CD14-positive monocyte (primary cell): ENCODE measurements around the gene MED7. TPM values are rescaled to one million over a fixed set of nuclear protein-coding genes. Genes with fewer than 3 reads are reported as not detected.

ENCODE experiments used
- DNase-seq, 3 donors: peaks; one replicate each; pipeline ENCODE4 v3.0.0-alpha.2; 2011 to 2022
- H2AFZ ChIP-seq: 2 replicates; pipeline ENCODE4 v1.6.0; 2012; ENCODE audit warnings: mild to moderate bottlenecking, low read depth, low read length, inconsistent platforms; ENCODE audit not compliant: insufficient read depth, poor library complexity, severe bottlenecking
- H3K27ac ChIP-seq, 2 donors: 1 replicate in 1 of 2; 2 replicates in 1 of 2; pipeline ENCODE4 v1.5.1; 2012 to 2013; ENCODE audit warnings: low read length in 2 of 2, control low read depth in 1 of 2, inconsistent platforms in 1 of 2, low read depth in 1 of 2, mild to moderate bottlenecking in 1 of 2
- H3K27me3 ChIP-seq, 2 donors: one replicate each; pipeline versions ENCODE4 v1.6.0 to v1.6.1; 2011 to 2013; ENCODE audit warnings: low read length in 2 of 2; ENCODE audit not compliant: control insufficient read depth in 2 of 2, insufficient read depth in 2 of 2
- H3K36me3 ChIP-seq, 2 donors: replicated peaks in 1 of 2; 1 replicate in 1 of 2; 2 replicates in 1 of 2; pipeline versions ENCODE4 v1.5.1 to v1.6.1; 2012 to 2013; ENCODE audit warnings: low read length in 2 of 2, control low read depth in 1 of 2, inconsistent platforms in 1 of 2, mild to moderate bottlenecking in 1 of 2; ENCODE audit not compliant: insufficient read depth in 2 of 2, control insufficient read depth in 1 of 2
- H3K4me1 ChIP-seq, 2 donors: 1 replicate in 1 of 2; 2 replicates in 1 of 2; pipeline versions ENCODE4 v1.5.1 to v1.6.1; 2012 to 2013; ENCODE audit warnings: low read length in 2 of 2, control low read depth in 1 of 2, inconsistent platforms in 1 of 2, mild to moderate bottlenecking in 1 of 2, moderate library complexity in 1 of 2; ENCODE audit not compliant: insufficient read depth in 2 of 2, control insufficient read depth in 1 of 2
- H3K4me2 ChIP-seq: replicated peaks from 2 replicates; pipeline ENCODE3; 2012; ENCODE audit warnings: low read length, moderate library complexity, mild to moderate bottlenecking; ENCODE audit not compliant: poor library complexity, severe bottlenecking; ENCODE audit errors: extremely low read depth
- H3K4me3 ChIP-seq, 3 experiments: fragments of 200-600 bp in 1 of 3; sonication (generic) in 1 of 3; replicated peaks in 1 of 3; 1 replicate in 2 of 3; 2 replicates in 1 of 3; pipeline ENCODE4 v1.5.1; 2011 to 2013; ENCODE audit warnings: low read length in 3 of 3, mild to moderate bottlenecking in 3 of 3, control low read depth in 2 of 3, low read depth in 2 of 3, inconsistent platforms in 1 of 3, moderate library complexity in 1 of 3
- H3K79me2 ChIP-seq: 2 replicates; pipeline ENCODE4 v1.6.0; 2012; ENCODE audit warnings: mild to moderate bottlenecking, control low read depth, inconsistent platforms, low read length, moderate library complexity; ENCODE audit not compliant: insufficient read depth
- H3K9ac ChIP-seq: 2 replicates; pipeline ENCODE4 v1.6.0; 2017; ENCODE audit warnings: low read length, mild to moderate bottlenecking; ENCODE audit not compliant: insufficient read depth, poor library complexity, severe bottlenecking
- H3K9me3 ChIP-seq, 2 donors: replicated peaks in 1 of 2; 1 replicate in 1 of 2; 2 replicates in 1 of 2; pipeline versions ENCODE4 v1.5.1 to v1.6.1; 2012 to 2013; ENCODE audit warnings: low read length in 2 of 2, control low read depth in 1 of 2; ENCODE audit not compliant: control insufficient read depth in 1 of 2, insufficient read depth in 1 of 2
- H4K20me1 ChIP-seq: 2 replicates; pipeline ENCODE4 v1.6.0; 2012; ENCODE audit warnings: mild to moderate bottlenecking, low read length, control low read depth, moderate library complexity; ENCODE audit not compliant: insufficient read depth
- H3K27ac Mint-ChIP-seq, 7 donors: one replicate each; pipeline ENCODE4 v1.8.0; 2020; ENCODE audit warnings: mild to moderate bottlenecking in 7 of 7, mixed read lengths in 7 of 7, moderate library complexity in 6 of 7, inconsistent platforms in 2 of 7
- H3K27me3 Mint-ChIP-seq, 3 donors: one replicate each; pipeline ENCODE4 v1.8.0; 2021 to 2022; ENCODE audit warnings: low read depth in 3 of 3, mild to moderate bottlenecking in 3 of 3, mixed read lengths in 3 of 3, moderate library complexity in 3 of 3, inconsistent platforms in 1 of 3
- H3K36me3 Mint-ChIP-seq, 2 donors: one replicate each; pipeline ENCODE4 v1.8.0; 2020; ENCODE audit warnings: mixed read lengths in 2 of 2, inconsistent platforms in 1 of 2, mild to moderate bottlenecking in 1 of 2
- H3K4me1 Mint-ChIP-seq: one replicate; pipeline ENCODE4 v1.8.0; 2020; ENCODE audit warnings: mild to moderate bottlenecking, mixed read lengths
- H3K4me3 Mint-ChIP-seq, 2 donors: one replicate each; pipeline ENCODE4 v1.8.0; 2020; ENCODE audit warnings: mild to moderate bottlenecking in 2 of 2, mixed read lengths in 2 of 2, moderate library complexity in 1 of 2
- H3K9me3 Mint-ChIP-seq, 7 donors: one replicate each; pipeline ENCODE4 v1.8.0; 2020 to 2022; ENCODE audit warnings: mixed read lengths in 7 of 7, mild to moderate bottlenecking in 6 of 7, moderate library complexity in 6 of 7, inconsistent platforms in 2 of 7
- CTCF ChIP-seq: fragments of 200-600 bp; IDR thresholded peaks from one replicate; pipeline ENCODE4 v1.8.0; 2022; ENCODE audit warnings: antibody characterized with exemption, mild to moderate bottlenecking
- WGBS: methylation state at CpG from one replicate; pipeline ENCODE4 v1.1.5; 2013; ENCODE audit warnings: missing lambda C conversion rate; ENCODE audit not compliant: insufficient coverage; 5-methylcytosine and 5-hydroxymethylcytosine counted together
- intact Hi-C, 2 donors: fragments of 100-400 bp; cut with micrococcal nuclease; formaldehyde crosslinking; loops; one replicate each; pipeline versions ENCODE4 v1.15.0 to v1.15.1; 2023
- polyA plus RNA-seq, 3 donors: library from polyadenylated mRNA; depleted of rRNA in 1 of 3; unstranded in 2 of 3; stranded (reverse) in 1 of 3; fragments of 300-500 nt in 2 of 3; fragments of >200 nt in 1 of 3; fragmentation: Illumina TruSeq in 2 of 3; gene quantifications; 1 replicate in 2 of 3; 2 replicates in 1 of 3; pipeline ENCODE4 v1.2.3, GENCODE V29; 2012 to 2021

Gene MED7
- polyA plus RNA-seq, 3 donors = 5.9 to 13.0 (median 11.9) TPM

DNA sequence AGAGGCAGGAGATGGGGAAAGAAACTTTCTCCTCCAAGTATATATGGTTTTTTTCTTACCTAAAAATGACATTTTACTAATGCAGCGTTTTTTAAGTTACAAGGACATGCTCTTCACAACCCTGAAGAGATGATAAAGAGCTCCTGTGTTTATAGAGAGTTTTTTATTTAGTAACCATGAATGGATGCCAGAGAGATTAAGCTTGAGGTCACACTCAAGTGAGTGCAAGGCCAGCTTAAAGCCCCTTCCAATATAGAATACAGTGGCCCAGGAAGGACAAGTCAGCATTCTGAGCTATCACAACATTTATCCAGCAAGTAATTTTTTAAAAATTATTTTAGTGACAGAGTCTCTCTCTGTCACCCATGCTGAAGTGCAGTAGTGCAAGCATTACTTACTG, 27.2 kb downstream of the MED7 start:
- Histone ChIP-seq H2AFZ (no peak overlapping the region), H3K36me3 (no peaks in the 10 kb centered on the region), H3K27ac (no peak overlapping the region), H3K4me3 (no peak overlapping the region), H3K4me2 (no peak overlapping the region), H3K9me3 (peaks cover 0 to under 1% of the 10 kb centered on the region in 2 donors), H3K9ac (no peak overlapping the region), H3K27me3 (no peaks in the 10 kb centered on the region), H3K4me1 (peaks cover 16 to 23% of the 10 kb centered on the region in 2 donors), H3K79me2 (no peaks in the 10 kb centered on the region), H4K20me1 (no peaks in the 10 kb centered on the region)
- peaks cover 32% of the 10 kb centered on the region for H3K4me1 Mint-ChIP-seq
- no peaks in the 10 kb centered on the region for H3K36me3 Mint-ChIP-seq
- intact Hi-C loops = no loop called here
- TF ChIP-seq CTCF = no peak
- peak overlapping the region in 1 of 7 donors; percentile 74 for H3K27ac Mint-ChIP-seq
- H3K4me3 Mint-ChIP-seq = no peak overlapping the region
- peaks cover 0 to 2% (median 0%) of the 10 kb centered on the region in 7 donors for H3K9me3 Mint-ChIP-seq
- WGBS = no CpG with 5 or more reads among the region's 1 CpG
- H3K27me3 Mint-ChIP-seq = no peaks in the 10 kb centered on the region
- no peak for DNase-seq

- peak overlapping the region; percentile 27 for H2AFZ ChIP-seq
- Mint-ChIP-seq H3K9me3 (peaks cover 0 to 1% (median 0%) of the 10 kb centered on the region in 7 donors), H3K4me1 (peaks cover 32% of the 10 kb centered on the region), H3K27me3 (no peaks in the 10 kb centered on the region), H3K27ac (peak overlapping the region in 3 of 7 donors; percentile 36 to 74 (median 70)), H3K36me3 (no peaks in the 10 kb centered on the region), H3K4me3 (no peak overlapping the region)
- H3K79me2 ChIP-seq = no peaks in the 10 kb centered on the region
- H3K36me3 ChIP-seq = no peaks in the 10 kb centered on the region
- no peak overlapping the region for H3K27ac ChIP-seq
- no peak overlapping the region for H3K9ac ChIP-seq
- no peaks in the 10 kb centered on the region for H4K20me1 ChIP-seq
- intact Hi-C loops = no loop called here
- H3K4me3 ChIP-seq = no peak overlapping the region
- H3K4me2 ChIP-seq = no peak overlapping the region
- H3K4me1 ChIP-seq = peaks cover 21 to 27% of the 10 kb centered on the region in 2 donors
- DNase-seq = peak in 2 of 3 donors; percentile 21 to 31
- H3K9me3 ChIP-seq = no peaks in the 10 kb centered on the region
- no peaks in the 10 kb centered on the region for H3K27me3 ChIP-seq
- TF ChIP-seq CTCF = no peak
Measured at GRCh38 chr5:157115012-157115411, 27.7 kb downstream of the MED7 start.
